ENCODE results near the gene DUSP15. TPM values are rescaled to one million over a fixed set of nuclear protein-coding genes. Genes with fewer than 3 reads are reported as not detected.

Gene DUSP15
- total RNA-seq (2011; cell fraction: chromatin; rRNA removed; ENCODE audit: low replicate concordance): 0.53 TPM in 1 of 2 replicates, not detected in the other
- 0.33 and 0.39 TPM in 2 replicates for total RNA-seq (2011; cell fraction: nucleolus; rRNA removed)
- 0.29 and 0.84 TPM in 2 replicates for total RNA-seq (2011; cell fraction: nucleoplasm; rRNA removed)
- not detected in 2 replicates for total RNA-seq (2014; rRNA removed)
- not detected in 2 replicates for total RNA-seq (2014; rRNA removed; fragmentation: Illumina TruSeq; extraction: Trizol)
- total RNA-seq (2015; rRNA removed; fragmentation: Illumina TruSeq; extraction: Trizol): not detected in 2 replicates
- not detected in 2 replicates for total RNA-seq (2021)
- polyA plus RNA-seq (2011; rRNA removed): not detected in 2 replicates
- polyA plus RNA-seq (2011; cell fraction: cytosol; rRNA removed): 0.09 and 0.16 TPM in 2 replicates
- 0.15 and 0.28 TPM in 2 replicates for polyA plus RNA-seq (2011; cell fraction: nucleus; rRNA removed)
- 0.22 TPM in 1 of 2 replicates, not detected in the other for polyA plus RNA-seq (2012)
- polyA plus RNA-seq (2014; fragmentation: Illumina TruSeq; extraction: Trizol): not detected in 2 replicates
- not detected for polyA plus RNA-seq (2014; fragmentation: Nextera tagmentation; extraction: Ambion mirVana)
- 0.34 and 0.66 TPM in 2 replicates for polyA plus RNA-seq (2014; rRNA removed)
- not detected in 2 replicates for polyA minus RNA-seq (2011; rRNA and poly(A)+ RNA removed)
- not detected in 2 replicates for polyA minus RNA-seq (2011; cell fraction: cytosol; rRNA and poly(A)+ RNA removed)
- not detected in 2 replicates for polyA minus RNA-seq (2011; cell fraction: nucleus; rRNA and poly(A)+ RNA removed)
- percentile 12 among the genes with signal in this experiment for Bru-seq, nascent RNA
- BruChase-seq, experiment 1, labeled RNA remaining after a 2-hour chase: percentile 16 among the genes with signal in this experiment
- percentile 15 among the genes with signal in this experiment for BruChase-seq, experiment 2, labeled RNA remaining after a 6-hour chase
- long read RNA-seq, experiment 1: 0 reads
- long read RNA-seq, experiment 2: 0 reads
- long read RNA-seq, experiment 3: 0 reads

- Histone ChIP-seq H3K4me1 (replicated peaks in 1 of 2; ENCODE audit: control insufficient read depth in 2 of 2, insufficient read depth in 2 of 2, low read length in 2 of 2) (peaks cover 0 to 11% of the 10 kb centered on the region in 2 experiments; a peak in 2 of 5 replicates), H3K79me2 (ENCODE audit: control insufficient read depth, insufficient read depth, low read length) (no peaks in the 10 kb centered on the region), H3K36me3 (ENCODE audit: control insufficient read depth, insufficient read depth, low read length) (no peaks in the 10 kb centered on the region), H3K9me1 (ENCODE audit: control insufficient read depth, insufficient read depth, low read length) (no peaks in the 10 kb centered on the region), H4K20me1 (replicated peaks; ENCODE audit: control insufficient read depth, insufficient read depth, low read length) (peaks cover 12% of the 10 kb centered on the region), H3K9ac (ENCODE audit: insufficient read depth in 1 of 2, low read depth in 2 of 2, low read length in 2 of 2) (peak within 1 kb of the TSS in 1 of 2 experiments; percentile 77; a peak in 3 of 4 replicates), H3K27me3 (ENCODE audit: control insufficient read depth in 2 of 2, insufficient read depth in 2 of 2, low read length in 2 of 2) (peaks cover 45 to 59% of the 10 kb centered on the region in 2 experiments), H3K4me2 (ENCODE audit: insufficient read depth, low read length) (peak within 1 kb of the TSS; percentile 52; the same call in 1 of the 2 replicates), H3K4me3 (0 out of 2 replicates have a peak within 1 kb of the TSS, but pooled peaks have one; percentile 8), H3K27ac (ENCODE audit: extremely low read depth, low read depth, low read length) (no peak within 1 kb of the TSS), H2AFZ (ENCODE audit: low read depth, low read length) (peak within 1 kb of the TSS; percentile 66; the same call in 1 of the 2 replicates), H3K9me3 (replicated peaks; ENCODE audit: control insufficient read depth, insufficient read depth, low read depth, low read length) (no peaks in the 10 kb centered on the region)
- in situ Hi-C loops (cut with MboI) (no loop called here), intact Hi-C loops (cut with micrococcal nuclease) (no loop called here)
- FAIRE-seq (no peak), ATAC-seq (peak; percentile 72), DNase-seq (ENCODE audit: extremely low read depth in 1 of 4, low spot score in 3 of 4) (peak in 2 of 4 experiments; percentile 65 to 67)
- WGBS (ENCODE audit: insufficient coverage, low coverage, missing lambda C conversion rate): 2% methylated on average over 31 of the region's 80 CpGs
- BruUV-seq (replicated peaks): no TSS peak
- CTCF ChIA-PET (ENCODE audit: low intra/inter-chr PET ratio): interaction anchor here (0.7 kb wide), 1 partner anchor 17 kb away, joined by 3 read pairs; no protein-coding TSS in a partner anchor
- POLR2A ChIA-PET: no interaction called here
- peak; percentile 96 for TF ChIP-seq REST (IDR thresholded peaks at IDR 0.05; ENCODE audit: borderline replicate concordance)
- no peak for TF ChIP-seq REST (CRISPR knock-in tag; IDR thresholded peaks at IDR 0.05; ENCODE audit: low read depth)
- TF ChIP-seq KLF16 (IDR thresholded peaks at IDR 0.05): 0 out of 2 replicates have a peak, but pooled peaks have one; percentile 40
- peak; percentile 57 for TF ChIP-seq PKNOX1 (IDR thresholded peaks at IDR 0.05)
- TF ChIP-seq STAT5A (IDR thresholded peaks at IDR 0.05; ENCODE audit: borderline replicate concordance, low read length): no peak
- no peak for TF ChIP-seq STAT5B (CRISPR knock-in tag; IDR thresholded peaks at IDR 0.05)
- peak in 1 of 2 experiments; percentile 70; a peak in 1 of 4 replicates for TF ChIP-seq NONO (IDR thresholded peaks at IDR 0.05; ENCODE audit: low read depth in 2 of 2, low read length in 1 of 2)
- TF ChIP-seq TAF15 (IDR thresholded peaks at IDR 0.05; ENCODE audit: low read depth, low read length): no peak
Measured at GRCh38 chr20:31869942-31870725, at the start of gene DUSP15, which contains the start of gene TTLL9. Gene DUSP15 (minus strand): TSS chr20:31870527. CDS start chr20:31870337, 190 bp downstream. Gene TTLL9 (plus strand): TSS chr20:31870634. CDS start chr20:31871127, 493 bp downstream.
